CD4-positive, CD25-positive, alpha-beta regulatory T cell (primary cell): Measurements from ENCODE around the gene PROSER1. TPM values are rescaled to one million over a fixed set of nuclear protein-coding genes. Genes with fewer than 3 reads are reported as not detected.

Experiments used
- ATAC-seq, 2 donors: fragments of 150-1000 bp; cut with Tn5 transposase; one replicate each; pipeline ENCODE4 v1.10.0; 2021; ENCODE audit warnings: low read depth in 2 of 2, moderate number of reproducible peaks in 2 of 2, moderate library complexity in 1 of 2
- DNase-seq, 3 donors: peaks; one replicate each; pipeline versions ENCODE4 v3.0.0 to v3.0.0-alpha.2; 2012 to 2022; ENCODE audit warnings: mixed read lengths in 1 of 3
- H3K27ac ChIP-seq: one replicate; pipeline ENCODE4 v1.7.0; 2013; ENCODE audit warnings: mild to moderate bottlenecking, low read length; ENCODE audit not compliant: insufficient read depth, poor library complexity, severe bottlenecking
- H3K27me3 ChIP-seq: one replicate; pipeline ENCODE4 v1.7.0; 2013; ENCODE audit warnings: low read length; ENCODE audit not compliant: control insufficient read depth, insufficient read depth
- H3K36me3 ChIP-seq: one replicate; pipeline ENCODE4 v1.7.0; 2013; ENCODE audit warnings: mild to moderate bottlenecking, low read length, moderate library complexity; ENCODE audit not compliant: control insufficient read depth, insufficient read depth
- H3K4me1 ChIP-seq: 2 replicates; pipeline ENCODE4 v1.7.0; 2013; ENCODE audit warnings: mild to moderate bottlenecking, low read length; ENCODE audit not compliant: insufficient read depth, control insufficient read depth, poor library complexity, severe bottlenecking
- H3K4me3 ChIP-seq: one replicate; pipeline ENCODE4 v1.7.0; 2013; ENCODE audit warnings: low read depth, mild to moderate bottlenecking, low read length, moderate library complexity
- H3K9me3 ChIP-seq, 2 experiments: 1 replicate in 1 of 2; 2 replicates in 1 of 2; pipeline ENCODE4 v1.7.0; 2013; ENCODE audit warnings: low read length in 2 of 2, mild to moderate bottlenecking in 1 of 2, moderate library complexity in 1 of 2; ENCODE audit not compliant: control insufficient read depth in 2 of 2
- H3K27ac Mint-ChIP-seq, 3 donors: one replicate each; pipeline ENCODE4 v1.8.0; 2020 to 2022; ENCODE audit warnings: mild to moderate bottlenecking in 3 of 3, mixed read lengths in 3 of 3, moderate library complexity in 2 of 3
- H3K27me3 Mint-ChIP-seq: one replicate; pipeline ENCODE4 v1.8.0; 2022; ENCODE audit warnings: mild to moderate bottlenecking, mixed read lengths
- H3K36me3 Mint-ChIP-seq: one replicate; pipeline ENCODE4 v1.8.0; 2020; ENCODE audit warnings: mixed read lengths
- H3K4me1 Mint-ChIP-seq, 4 donors: one replicate each; pipeline ENCODE4 v1.8.0; 2020 to 2022; ENCODE audit warnings: mixed read lengths in 4 of 4, mild to moderate bottlenecking in 1 of 4
- H3K4me3 Mint-ChIP-seq, 4 donors: one replicate each; pipeline ENCODE4 v1.8.0; 2020 to 2022; ENCODE audit warnings: mild to moderate bottlenecking in 4 of 4, mixed read lengths in 4 of 4, moderate library complexity in 3 of 4
- H3K9me3 Mint-ChIP-seq, 7 donors: one replicate each; pipeline ENCODE4 v1.8.0; 2020 to 2022; ENCODE audit warnings: mixed read lengths in 7 of 7, mild to moderate bottlenecking in 3 of 7, moderate library complexity in 2 of 7
- polyA plus RNA-seq, 4 donors: library from polyadenylated mRNA; unstranded; fragments of 300-500 nt; fragmentation: Illumina TruSeq; gene quantifications; one replicate each; pipeline ENCODE4 v1.2.3, GENCODE V29; 2021
- total RNA-seq: library from RNA; stranded (reverse); gene quantifications from one replicate; pipeline ENCODE4 v1.2.3, GENCODE V29; 2022

Gene PROSER1
- total and polyA plus RNA-seq, 5 donors from 2014 or later: 10.7 to 42.9 (median 13.4) TPM

- no peaks in the 10 kb centered on the region for H3K4me1 ChIP-seq
- peak overlapping the region in 2 of 3 donors; percentile 25 to 44 for H3K27ac Mint-ChIP-seq
- no peak overlapping the region for H3K27ac ChIP-seq
- peaks cover 51% of the 10 kb centered on the region for H3K36me3 Mint-ChIP-seq
- H3K4me3 ChIP-seq: no peak overlapping the region
- ATAC-seq (no peak), DNase-seq (no peak)
- H3K9me3 ChIP-seq: no peaks in the 10 kb centered on the region
- H3K27me3 Mint-ChIP-seq: no peaks in the 10 kb centered on the region
- H3K36me3 ChIP-seq: peaks cover 85% of the 10 kb centered on the region
- peaks cover 3 to 8% (median 6%) of the 10 kb centered on the region in 4 donors for H3K4me1 Mint-ChIP-seq
- no peaks in the 10 kb centered on the region for H3K9me3 Mint-ChIP-seq
- no peaks in the 10 kb centered on the region for H3K27me3 ChIP-seq
- no peak overlapping the region for H3K4me3 Mint-ChIP-seq
Measured at GRCh38 chr13:39025433-39025839, 12.5 kb downstream of the PROSER1 start.

DNA sequence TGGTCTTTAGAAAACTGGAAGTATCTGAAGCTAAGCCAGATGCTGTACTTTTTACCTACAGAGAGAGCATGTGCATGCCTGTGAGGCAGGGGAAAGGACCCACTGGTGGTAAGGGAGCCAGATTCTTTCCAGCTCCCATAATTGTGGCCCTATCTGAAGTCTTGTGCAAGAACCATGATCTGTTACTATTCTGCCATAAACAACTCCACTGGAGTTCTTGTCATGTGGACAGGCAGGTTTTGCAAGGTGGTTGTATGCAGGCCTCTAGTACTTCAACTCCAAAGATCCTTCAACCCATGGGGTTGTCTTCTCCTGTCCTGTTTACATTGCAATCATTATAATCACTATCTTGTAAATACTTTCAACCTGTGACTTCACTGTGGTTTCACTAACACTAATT is 14.1 kb downstream of the PROSER1 start:
- no peaks in the 10 kb centered on the region for H3K27me3 ChIP-seq
- no peaks in the 10 kb centered on the region for H3K9me3 ChIP-seq
- H3K4me3 ChIP-seq: no peak overlapping the region
- no peaks in the 10 kb centered on the region for H3K4me1 ChIP-seq
- H3K36me3 ChIP-seq: peaks cover 74% of the 10 kb centered on the region
- H3K4me1 Mint-ChIP-seq: peaks cover 0 to 8% (median 6%) of the 10 kb centered on the region in 4 donors
- no peak overlapping the region for H3K4me3 Mint-ChIP-seq
- DNase-seq (no peak), ATAC-seq (no peak)
- no peaks in the 10 kb centered on the region for H3K27me3 Mint-ChIP-seq
- H3K27ac Mint-ChIP-seq: no peak overlapping the region
- no peaks in the 10 kb centered on the region for H3K9me3 Mint-ChIP-seq
- no peak overlapping the region for H3K27ac ChIP-seq
- H3K36me3 Mint-ChIP-seq: peaks cover 58% of the 10 kb centered on the region

GRCh38 chr13:39023316-39023715 is 14.6 kb downstream of the PROSER1 start:
- ATAC-seq (no peak), DNase-seq (no peak)
- peaks cover 0 to 8% (median 6%) of the 10 kb centered on the region in 4 donors for H3K4me1 Mint-ChIP-seq
- H3K27ac ChIP-seq: no peak overlapping the region
- H3K9me3 ChIP-seq: no peaks in the 10 kb centered on the region
- no peak overlapping the region for H3K4me3 Mint-ChIP-seq
- H3K4me3 ChIP-seq: no peak overlapping the region
- H3K27me3 ChIP-seq: no peaks in the 10 kb centered on the region
- no peaks in the 10 kb centered on the region for H3K27me3 Mint-ChIP-seq
- H3K27ac Mint-ChIP-seq: no peak overlapping the region
- H3K36me3 ChIP-seq: peaks cover 73% of the 10 kb centered on the region
- no peaks in the 10 kb centered on the region for H3K9me3 Mint-ChIP-seq
- peaks cover 61% of the 10 kb centered on the region for H3K36me3 Mint-ChIP-seq
- no peaks in the 10 kb centered on the region for H3K4me1 ChIP-seq

GRCh38 chr13:39020853-39021462 is 16.9 kb downstream of the PROSER1 start:
- no peaks in the 10 kb centered on the region for H3K27me3 ChIP-seq
- H3K27me3 Mint-ChIP-seq: no peaks in the 10 kb centered on the region
- ATAC-seq (no peak), DNase-seq (no peak)
- no peak overlapping the region for H3K4me3 ChIP-seq
- peak overlapping the region in 1 of 3 donors; percentile 2 for H3K27ac Mint-ChIP-seq
- no peaks in the 10 kb centered on the region for H3K9me3 ChIP-seq
- no peak overlapping the region for H3K4me3 Mint-ChIP-seq
- H3K4me1 ChIP-seq: no peaks in the 10 kb centered on the region
- no peaks in the 10 kb centered on the region for H3K9me3 Mint-ChIP-seq
- peaks cover 61% of the 10 kb centered on the region for H3K36me3 Mint-ChIP-seq
- H3K36me3 ChIP-seq: peaks cover 59% of the 10 kb centered on the region
- H3K27ac ChIP-seq: no peak overlapping the region
- H3K4me1 Mint-ChIP-seq: peaks cover 2 to 6% (median 4%) of the 10 kb centered on the region in 4 donors

- Histone ChIP-seq H3K4me1 (no peaks in the 10 kb centered on the region), H3K36me3 (peaks cover 56% of the 10 kb centered on the region), H3K4me3 (no peak overlapping the region), H3K27ac (no peak overlapping the region), H3K27me3 (no peaks in the 10 kb centered on the region), H3K9me3 (no peaks in the 10 kb centered on the region)
- H3K9me3 Mint-ChIP-seq: no peaks in the 10 kb centered on the region
- ATAC-seq (peak in 1 of 2 donors; percentile 37), DNase-seq (peak in 1 of 3 donors; percentile 57)
- peaks cover 2 to 6% (median 4%) of the 10 kb centered on the region in 4 donors for H3K4me1 Mint-ChIP-seq
- H3K4me3 Mint-ChIP-seq: no peak overlapping the region
- peaks cover 61% of the 10 kb centered on the region for H3K36me3 Mint-ChIP-seq
- H3K27me3 Mint-ChIP-seq: no peaks in the 10 kb centered on the region
- H3K27ac Mint-ChIP-seq: peak overlapping the region in 1 of 3 donors; percentile 35
Measured at GRCh38 chr13:39016787-39017186, 21.1 kb downstream of the PROSER1 start.

- Histone ChIP-seq H3K4me1 (no peaks in the 10 kb centered on the region), H3K9me3 (no peaks in the 10 kb centered on the region), H3K27ac (no peak overlapping the region), H3K27me3 (no peaks in the 10 kb centered on the region), H3K4me3 (no peak overlapping the region), H3K36me3 (peaks cover 57% of the 10 kb centered on the region)
- peaks cover 2 to 6% (median 4%) of the 10 kb centered on the region in 4 donors for H3K4me1 Mint-ChIP-seq
- ATAC-seq (no peak), DNase-seq (no peak)
- H3K4me3 Mint-ChIP-seq: no peak overlapping the region
- H3K27me3 Mint-ChIP-seq: no peaks in the 10 kb centered on the region
- H3K27ac Mint-ChIP-seq: peak overlapping the region in 1 of 3 donors; percentile 35
- H3K9me3 Mint-ChIP-seq: no peaks in the 10 kb centered on the region
- H3K36me3 Mint-ChIP-seq: peaks cover 59% of the 10 kb centered on the region
Measured at GRCh38 chr13:39016087-39016486, 21.8 kb downstream of the PROSER1 start.

GRCh38 chr13:39013462-39013861 is 24.4 kb downstream of the PROSER1 start:
- no peak overlapping the region for H3K4me3 Mint-ChIP-seq
- peaks cover 0 to 6% (median 3%) of the 10 kb centered on the region in 4 donors for H3K4me1 Mint-ChIP-seq

GRCh38 chr13:39012608-39013007 is 25.3 kb downstream of the PROSER1 start:
- Mint-ChIP-seq H3K27me3 (no peaks in the 10 kb centered on the region), H3K27ac (no peak overlapping the region), H3K36me3 (peaks cover 56% of the 10 kb centered on the region), H3K4me3 (no peak overlapping the region), H3K4me1 (peaks cover 0 to 6% (median 3%) of the 10 kb centered on the region in 4 donors), H3K9me3 (no peaks in the 10 kb centered on the region)
- H3K27ac ChIP-seq: no peak overlapping the region
- ATAC-seq: no peak
- H3K27me3 ChIP-seq: no peaks in the 10 kb centered on the region
- H3K4me1 ChIP-seq: no peaks in the 10 kb centered on the region
- no peak overlapping the region for H3K4me3 ChIP-seq
- H3K9me3 ChIP-seq: no peaks in the 10 kb centered on the region
- peaks cover 60% of the 10 kb centered on the region for H3K36me3 ChIP-seq
- DNase-seq: no peak

More at GRCh38 chr13:39013462-39013861, 24.4 kb downstream of the PROSER1 start:
- H3K36me3 Mint-ChIP-seq: peaks cover 55% of the 10 kb centered on the region
- H3K27ac ChIP-seq: no peak overlapping the region
- H3K4me3 ChIP-seq: no peak overlapping the region
- H3K27ac Mint-ChIP-seq: peak overlapping the region; percentile 5 to 87 (median 74)
- no peak for DNase-seq
- no peaks in the 10 kb centered on the region for H3K27me3 ChIP-seq
- peaks cover 60% of the 10 kb centered on the region for H3K36me3 ChIP-seq
- H3K9me3 Mint-ChIP-seq: no peaks in the 10 kb centered on the region
- no peaks in the 10 kb centered on the region for H3K27me3 Mint-ChIP-seq
- H3K9me3 ChIP-seq: no peaks in the 10 kb centered on the region
- no peaks in the 10 kb centered on the region for H3K4me1 ChIP-seq
- no peak for ATAC-seq
